Left ventricle myocardium inferior (tissue), 1 donor: ENCODE data around the gene ZBTB5. TPM values are rescaled to one million over a fixed set of nuclear protein-coding genes. Genes with fewer than 3 reads are reported as not detected.
"Not testable (repeated sequence)": the region's sequence is repeated elsewhere in the genome, so short reads cannot be mapped to it uniquely, and the experiment has no call there.

ENCODE experiments used
- DNase-seq: peaks from one replicate; pipeline ENCODE4 v3.0.0-alpha.2; 2020
- H3K27ac ChIP-seq: fragments of 200-600 bp; replicated peaks from 2 replicates; pipeline ENCODE4 v1.8.0; 2021
- H3K27me3 ChIP-seq: fragments of 200-600 bp; 2 replicates; pipeline ENCODE4 v1.8.0; 2021; ENCODE audit warnings: low read depth
- H3K36me3 ChIP-seq: fragments of 200-600 bp; 2 replicates; pipeline ENCODE4 v1.8.0; 2021
- H3K4me1 ChIP-seq: fragments of 200-600 bp; 2 replicates; pipeline ENCODE4 v1.8.0; 2021
- H3K4me3 ChIP-seq: fragments of 200-600 bp; 2 replicates; pipeline ENCODE4 v1.8.0; 2021; ENCODE audit warnings: mild to moderate bottlenecking, moderate library complexity
- H3K9me3 ChIP-seq: fragments of 200-600 bp; replicated peaks from 2 replicates; pipeline ENCODE4 v1.8.0; 2021
- CTCF ChIP-seq: fragments of 200-600 bp; IDR thresholded peaks from 2 replicates; pipeline ENCODE4 v1.8.0; 2021; ENCODE audit warnings: antibody characterized with exemption, mild to moderate bottlenecking, borderline replicate concordance
- intact Hi-C: fragments of 100-400 bp; cut with micrococcal nuclease; formaldehyde crosslinking; loops from one replicate; pipeline ENCODE4 v1.11.0; 2022
- long read RNA-seq: library from polyadenylated mRNA; unstranded; transcript quantifications from one replicate; pipeline ENCODE4 v2.0.0, GENCODE V29; 2021
- total RNA-seq: library from RNA; stranded (reverse); fragmentation: NEBNext Ultra II Directional; extraction: Animal tissue kit (Norgen Biotek cat#: 25700); gene quantifications from one replicate; pipeline ENCODE4 v1.2.1, GENCODE V29; 2021
- donor health status: DM: no; HTN: yes; CAD: no; lungs with severe emphysema.

Gene ZBTB5, protein sequence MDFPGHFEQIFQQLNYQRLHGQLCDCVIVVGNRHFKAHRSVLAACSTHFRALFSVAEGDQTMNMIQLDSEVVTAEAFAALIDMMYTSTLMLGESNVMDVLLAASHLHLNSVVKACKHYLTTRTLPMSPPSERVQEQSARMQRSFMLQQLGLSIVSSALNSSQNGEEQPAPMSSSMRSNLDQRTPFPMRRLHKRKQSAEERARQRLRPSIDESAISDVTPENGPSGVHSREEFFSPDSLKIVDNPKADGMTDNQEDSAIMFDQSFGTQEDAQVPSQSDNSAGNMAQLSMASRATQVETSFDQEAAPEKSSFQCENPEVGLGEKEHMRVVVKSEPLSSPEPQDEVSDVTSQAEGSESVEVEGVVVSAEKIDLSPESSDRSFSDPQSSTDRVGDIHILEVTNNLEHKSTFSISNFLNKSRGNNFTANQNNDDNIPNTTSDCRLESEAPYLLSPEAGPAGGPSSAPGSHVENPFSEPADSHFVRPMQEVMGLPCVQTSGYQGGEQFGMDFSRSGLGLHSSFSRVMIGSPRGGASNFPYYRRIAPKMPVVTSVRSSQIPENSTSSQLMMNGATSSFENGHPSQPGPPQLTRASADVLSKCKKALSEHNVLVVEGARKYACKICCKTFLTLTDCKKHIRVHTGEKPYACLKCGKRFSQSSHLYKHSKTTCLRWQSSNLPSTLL
- total RNA-seq = 4.9 TPM
- long read RNA-seq, partial matches to known transcripts = 1 of 1 reads
- long read RNA-seq, other reads (novel, unspliced or antisense) = 0 of 1 reads

DNA sequence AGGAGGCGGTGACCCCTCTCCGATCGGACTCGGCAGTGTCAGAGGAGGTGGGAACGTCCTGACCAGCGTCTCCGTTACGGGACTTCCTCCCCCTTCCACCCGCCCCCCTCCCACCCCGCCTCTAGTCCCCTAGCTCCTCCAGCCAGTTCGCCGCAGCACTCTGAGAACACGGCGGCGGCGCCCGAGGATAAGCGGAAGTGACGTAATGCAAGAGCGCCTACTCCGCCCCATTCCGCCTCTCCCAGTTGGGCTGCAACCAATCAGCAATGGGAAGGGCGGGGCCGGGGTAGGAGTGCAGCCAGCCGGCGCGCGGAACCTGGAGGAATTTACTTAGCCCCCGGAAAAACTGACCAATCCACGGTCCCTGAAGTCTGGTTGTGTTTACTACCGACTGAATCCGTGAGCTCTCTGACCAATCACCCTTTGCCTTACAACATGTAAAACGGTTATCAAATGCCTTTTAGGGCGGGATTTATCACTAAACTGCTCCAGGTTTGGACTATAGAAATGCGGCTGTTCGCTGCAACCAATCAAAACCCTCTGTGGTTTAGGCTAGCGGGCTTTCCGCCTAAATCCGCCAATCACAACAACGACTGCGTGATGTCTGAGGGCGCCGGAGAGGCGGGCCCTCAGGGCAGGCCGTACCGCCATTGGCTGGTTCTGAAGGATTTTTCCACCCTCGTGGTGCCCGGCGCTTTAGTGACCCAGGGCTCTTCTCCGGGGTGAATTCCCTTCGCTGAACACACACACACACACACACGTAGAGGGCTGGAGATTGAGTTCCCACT is at the start of gene ZBTB5:
TSS of gene ZBTB5 (minus strand) at position 202 of the 788 bp plus-strand sequence. CDS start 22,899 bp downstream, outside the sequence.
- Histone ChIP-seq H3K4me1 (peaks cover 57% of the 10 kb centered on the region), H3K9me3 (no peaks in the 10 kb centered on the region), H3K36me3 (no peaks in the 10 kb centered on the region), H3K27me3 (no peaks in the 10 kb centered on the region), H3K4me3 (peak within 1 kb of the TSS; percentile 99), H3K27ac (peak within 1 kb of the TSS; percentile 100)
- TF ChIP-seq CTCF = no peak
- intact Hi-C loops = no loop called here
- peak; percentile 99 for DNase-seq

DNA sequence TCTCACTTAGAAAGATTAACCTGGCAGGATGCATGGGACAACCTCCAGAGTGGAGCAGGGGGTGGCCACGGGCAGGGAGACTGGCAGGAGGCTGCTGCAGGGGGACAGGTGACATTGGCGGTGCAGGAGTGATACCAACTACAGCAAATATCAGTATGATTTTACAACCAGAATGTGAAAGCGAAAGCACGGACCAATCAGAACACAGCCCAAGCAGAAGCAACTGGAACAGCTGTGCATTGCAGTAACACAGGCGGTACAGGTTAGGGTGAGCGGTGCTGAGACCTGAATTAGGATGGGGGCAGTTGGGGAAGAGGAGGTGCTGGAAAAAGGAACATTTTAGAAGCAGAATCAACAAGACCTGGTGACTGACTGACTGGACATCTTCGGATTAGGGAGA is 49.7 kb upstream of the ZBTB5 start:
- no peak for DNase-seq
- Histone ChIP-seq H3K4me1 (no peaks in the 10 kb centered on the region), H3K9me3 (no peaks in the 10 kb centered on the region), H3K27ac (no peak overlapping the region), H3K36me3 (peaks cover 44% of the 10 kb centered on the region), H3K27me3 (no peaks in the 10 kb centered on the region), H3K4me3 (no peak overlapping the region)
- intact Hi-C loops = no loop called here
- no peak for TF ChIP-seq CTCF

DNA sequence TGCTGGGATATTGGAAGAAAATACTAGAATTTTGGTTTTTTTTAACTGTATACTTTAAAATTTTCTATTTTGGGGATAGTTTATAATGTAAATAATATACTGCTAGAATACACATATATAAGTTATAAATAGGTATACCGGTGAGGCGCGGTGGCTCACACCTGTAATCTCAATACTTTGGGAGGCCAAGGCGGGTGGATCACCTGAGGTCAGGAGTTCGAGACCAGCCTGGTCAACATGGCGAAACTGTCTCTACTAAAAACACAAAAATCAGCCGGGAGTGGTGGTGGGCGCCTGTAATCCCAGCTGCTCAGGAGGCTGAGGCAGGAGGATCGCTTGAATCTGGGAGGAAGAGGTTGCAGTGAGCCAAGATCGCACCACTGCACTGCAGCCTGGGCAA is 49.2 kb upstream of the ZBTB5 start:
- H3K4me3 ChIP-seq, H3K27me3 ChIP-seq, DNase-seq, H3K9me3 ChIP-seq, H3K4me1 ChIP-seq, H3K27ac ChIP-seq, intact Hi-C loops: not testable (repeated sequence)
- H3K36me3 ChIP-seq = peaks cover 41% of the 10 kb centered on the region

GRCh38 chr9:37512437-37512836 is 47.2 kb upstream of the ZBTB5 start:
- intact Hi-C loops = no loop called here
- Histone ChIP-seq H3K4me1 (no peaks in the 10 kb centered on the region), H3K36me3 (peaks cover 35% of the 10 kb centered on the region), H3K4me3 (no peak overlapping the region), H3K9me3 (no peaks in the 10 kb centered on the region), H3K27ac (no peak overlapping the region), H3K27me3 (no peaks in the 10 kb centered on the region)
- TF ChIP-seq CTCF = no peak
- no peak for DNase-seq

DNA sequence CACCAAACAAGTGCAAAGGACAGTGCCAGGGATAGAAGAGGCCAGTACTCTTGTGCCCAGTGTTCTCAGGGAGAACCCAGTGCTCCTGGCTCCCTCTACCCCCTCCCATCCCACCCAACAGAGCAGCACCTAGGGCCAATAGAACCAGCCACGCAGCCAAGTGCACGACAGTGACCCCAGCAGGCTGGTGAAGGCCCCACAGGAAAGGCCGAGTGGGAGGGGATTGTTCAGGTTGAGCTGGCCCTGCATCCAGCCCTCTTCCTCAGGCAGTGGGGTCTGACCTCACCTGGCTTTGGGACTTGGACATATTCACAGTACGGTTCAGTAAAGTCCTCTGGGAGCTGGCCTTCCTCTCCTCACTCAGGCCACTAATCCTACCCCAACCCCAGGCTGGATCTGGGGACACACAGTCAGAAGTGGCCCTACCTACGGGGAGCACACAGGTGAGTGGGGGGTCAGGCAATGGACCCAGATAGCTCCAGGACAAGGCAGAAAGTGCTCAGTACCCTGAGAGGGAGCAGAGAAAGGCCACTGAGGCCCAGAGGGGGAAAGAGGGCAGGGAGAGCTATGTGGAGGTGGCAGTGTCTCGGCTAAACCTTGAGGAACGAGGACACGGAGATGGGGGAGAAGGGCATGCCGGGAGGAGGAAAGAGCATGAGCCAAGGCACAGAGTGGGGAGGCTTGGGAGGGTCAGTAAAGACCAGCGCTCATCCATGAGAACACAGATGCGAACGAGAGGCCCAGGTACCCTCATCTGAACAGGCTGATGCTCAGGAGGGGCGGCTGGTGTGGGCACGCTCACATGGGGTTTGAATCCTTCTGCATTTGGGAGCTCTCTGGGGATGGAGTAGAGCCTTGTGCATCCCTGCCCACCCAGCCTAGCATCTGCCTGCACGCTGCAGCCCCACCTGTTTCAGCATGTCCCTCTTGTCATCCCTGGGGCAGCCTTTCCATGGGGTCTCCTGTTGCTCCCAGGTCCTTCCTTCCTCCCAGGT is 46.1 kb upstream of the ZBTB5 start:
- peaks cover 34% of the 10 kb centered on the region for H3K36me3 ChIP-seq
- intact Hi-C loops = no loop called here
- no peak overlapping the region for H3K4me3 ChIP-seq
- no peak for TF ChIP-seq CTCF
- no peaks in the 10 kb centered on the region for H3K9me3 ChIP-seq
- no peak for DNase-seq
- H3K27me3 ChIP-seq = no peaks in the 10 kb centered on the region
- H3K27ac ChIP-seq = no peak overlapping the region
- no peaks in the 10 kb centered on the region for H3K4me1 ChIP-seq

GRCh38 chr9:37510053-37510452 is 44.8 kb upstream of the ZBTB5 start:
- peaks cover 26% of the 10 kb centered on the region for H3K36me3 ChIP-seq
- H3K4me1 ChIP-seq, intact Hi-C loops: not testable (repeated sequence)

More at GRCh38 chr9:37510053-37510452, 44.8 kb upstream of the ZBTB5 start:
- not testable (repeated sequence) for H3K27me3 ChIP-seq, H3K27ac ChIP-seq, DNase-seq, H3K9me3 ChIP-seq, H3K4me3 ChIP-seq
